ENCODE results near the gene LRCH1. TPM values are rescaled to one million over a fixed set of nuclear protein-coding genes. Genes with fewer than 3 reads are reported as not detected.

LRCH1 gene
- total RNA-seq, 1 experiment from 2014 or later = 11.7 TPM

GRCh38 chr13:46683676-46684260, 130.8 kb downstream of the LRCH1 start:
- Mint-ChIP-seq H3K36me3 (ENCODE audit: insufficient read depth, unreplicated experiment) (peaks cover 8% of the 10 kb centered on the region), H3K4me1 (ENCODE audit: low read depth, unreplicated experiment) (peaks cover 31% of the 10 kb centered on the region), H3K27me3 (ENCODE audit: unreplicated experiment) (no peaks in the 10 kb centered on the region), H3K4me3 (ENCODE audit: low read depth, unreplicated experiment) (no peak overlapping the region), H3K27ac (ENCODE audit: unreplicated experiment) (peak overlapping the region; percentile 27), H3K9me3 (ENCODE audit: low read depth, unreplicated experiment) (no peaks in the 10 kb centered on the region)
- no peak for DNase-seq
- CTCF ChIA-PET = no interaction called here
- BruUV-seq (replicated peaks) = no TSS peak
- intact Hi-C loops (cut with micrococcal nuclease; ENCODE audit: unreplicated experiment) = no loop called here
- TF ChIP-seq CTCF (IDR thresholded peaks at IDR 0.05; ENCODE audit: unreplicated experiment) = no peak

DNA sequence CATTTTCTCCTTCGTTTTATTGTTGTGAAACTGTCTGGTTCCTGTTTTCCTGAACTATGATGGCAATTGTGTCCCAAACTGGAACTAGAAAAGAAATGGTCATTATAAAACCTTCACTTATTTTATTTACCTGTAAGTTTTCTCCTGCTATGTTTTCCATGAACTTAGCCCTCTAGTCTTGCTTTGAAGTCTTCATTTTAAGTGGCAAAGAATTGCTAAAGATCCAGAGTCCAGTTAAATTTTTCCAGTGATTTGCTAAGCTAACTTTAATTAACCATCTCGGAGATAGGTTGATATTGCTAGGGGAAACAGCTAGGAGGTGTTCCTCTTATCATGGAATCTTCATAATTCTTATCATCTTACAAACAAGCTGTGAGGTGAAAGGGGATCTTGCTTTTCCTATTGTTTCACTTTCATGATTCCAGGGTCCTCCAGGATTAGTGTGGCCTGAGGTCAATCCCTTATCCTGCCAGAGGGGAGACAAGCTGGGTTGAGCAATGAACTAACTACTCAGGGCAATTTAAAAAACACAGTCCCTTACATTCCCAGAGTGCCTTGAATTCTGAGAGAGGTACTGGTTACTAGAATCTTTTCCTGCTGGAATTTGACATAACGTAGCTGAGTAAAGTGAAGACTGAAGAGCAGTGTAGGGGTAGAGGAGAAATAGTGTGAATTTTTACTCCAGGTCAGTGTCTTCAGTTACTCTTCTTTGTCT, 131.5 kb downstream of the LRCH1 start:
- peaks cover 8% of the 10 kb centered on the region for H3K36me3 Mint-ChIP-seq (ENCODE audit: insufficient read depth, unreplicated experiment)
- peak overlapping the region; percentile 27 for H3K27ac Mint-ChIP-seq (ENCODE audit: unreplicated experiment)
- H3K4me3 Mint-ChIP-seq (ENCODE audit: low read depth, unreplicated experiment) = no peak overlapping the region
- intact Hi-C loops (cut with micrococcal nuclease; ENCODE audit: unreplicated experiment) = no loop called here
- TF ChIP-seq CTCF (IDR thresholded peaks at IDR 0.05; ENCODE audit: unreplicated experiment) = no peak
- H3K27me3 Mint-ChIP-seq (ENCODE audit: unreplicated experiment) = no peaks in the 10 kb centered on the region
- BruUV-seq (replicated peaks) = no TSS peak
- DNase-seq = no peak
- H3K4me1 Mint-ChIP-seq (ENCODE audit: low read depth, unreplicated experiment) = peaks cover 31% of the 10 kb centered on the region
- no peaks in the 10 kb centered on the region for H3K9me3 Mint-ChIP-seq (ENCODE audit: low read depth, unreplicated experiment)
- CTCF ChIA-PET = no interaction called here

DNA sequence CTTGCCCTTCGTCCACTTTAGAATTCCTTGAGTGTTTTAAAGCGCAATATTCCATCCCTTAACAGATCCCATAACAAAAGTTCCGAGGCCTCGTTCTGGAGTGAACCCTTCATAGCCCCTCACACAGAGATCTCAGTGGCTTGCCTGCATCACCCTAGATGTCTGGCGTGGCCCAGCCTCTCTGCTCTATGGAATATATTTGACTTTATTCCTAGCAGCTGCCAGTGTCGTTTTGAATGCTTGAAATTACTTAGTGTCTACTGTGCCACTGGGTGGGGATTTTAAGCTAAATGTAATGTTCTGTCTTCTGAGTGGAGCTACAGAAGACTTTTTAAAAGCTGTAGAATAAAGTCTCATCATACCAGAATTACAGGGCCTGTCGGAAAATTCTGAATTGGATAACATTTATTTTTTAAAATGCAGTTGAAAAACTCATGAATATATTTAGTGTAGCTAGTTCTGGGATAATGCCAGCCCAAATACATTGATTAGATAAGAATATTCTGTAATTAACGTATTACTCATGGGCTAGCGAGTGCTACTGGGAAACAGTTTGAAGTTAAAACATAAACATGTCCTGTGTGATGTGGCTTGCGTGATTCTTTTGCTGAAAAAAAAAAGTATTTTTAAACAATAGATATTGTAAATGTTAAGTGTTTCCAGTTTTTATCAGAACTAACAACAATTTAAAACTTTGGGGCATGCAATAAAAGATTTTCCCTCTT, 132.2 kb downstream of the LRCH1 start:
- H3K27me3 Mint-ChIP-seq (ENCODE audit: unreplicated experiment) = no peaks in the 10 kb centered on the region

GRCh38 chr13:46686171-46686570, 133.2 kb downstream of the LRCH1 start:
- no peak for TF ChIP-seq CTCF (IDR thresholded peaks at IDR 0.05; ENCODE audit: unreplicated experiment)
- H3K36me3 Mint-ChIP-seq (ENCODE audit: insufficient read depth, unreplicated experiment) = peaks cover 8% of the 10 kb centered on the region
- H3K4me3 Mint-ChIP-seq (ENCODE audit: low read depth, unreplicated experiment) = no peak overlapping the region
- intact Hi-C loops (cut with micrococcal nuclease; ENCODE audit: unreplicated experiment) = no loop called here
- peaks cover 31% of the 10 kb centered on the region for H3K4me1 Mint-ChIP-seq (ENCODE audit: low read depth, unreplicated experiment)
- BruUV-seq (replicated peaks) = no TSS peak
- peak; percentile 37 for DNase-seq
- H3K27me3 Mint-ChIP-seq (ENCODE audit: unreplicated experiment) = no peaks in the 10 kb centered on the region
- no peak overlapping the region for H3K27ac Mint-ChIP-seq (ENCODE audit: unreplicated experiment)
- no peaks in the 10 kb centered on the region for H3K9me3 Mint-ChIP-seq (ENCODE audit: low read depth, unreplicated experiment)
- CTCF ChIA-PET = no interaction called here

More for the DNA sequence above, 132.2 kb downstream of the LRCH1 start:
- BruUV-seq (replicated peaks) = no TSS peak
- Mint-ChIP-seq H3K9me3 (ENCODE audit: low read depth, unreplicated experiment) (no peaks in the 10 kb centered on the region), H3K4me1 (ENCODE audit: low read depth, unreplicated experiment) (peaks cover 31% of the 10 kb centered on the region), H3K27ac (ENCODE audit: unreplicated experiment) (no peak overlapping the region), H3K36me3 (ENCODE audit: insufficient read depth, unreplicated experiment) (peaks cover 8% of the 10 kb centered on the region), H3K4me3 (ENCODE audit: low read depth, unreplicated experiment) (no peak overlapping the region)
- intact Hi-C loops (cut with micrococcal nuclease; ENCODE audit: unreplicated experiment) = no loop called here
- no peak for DNase-seq
- TF ChIP-seq CTCF (IDR thresholded peaks at IDR 0.05; ENCODE audit: unreplicated experiment) = no peak
- CTCF ChIA-PET = no interaction called here
